Astrocyte (in vitro differentiated cells and primary cell): ENCODE results near the gene CACNA1B.

Source experiments
- EZH2 ChIP-seq: IDR thresholded peaks from 2 replicates; pipeline ENCODE4 v1.6.1; 2012; ENCODE audit warnings: mild to moderate bottlenecking, low read length, inconsistent platforms; ENCODE audit not compliant: insufficient read depth
- TF ChIP-seq, protein P1 (sequence below): IDR thresholded peaks from 2 replicates; pipeline ENCODE4 v1.5.1; 2011; ENCODE audit warnings: low read depth, mild to moderate bottlenecking, inconsistent platforms, low read length, moderate library complexity; ENCODE audit not compliant: insufficient read depth

DNA sequence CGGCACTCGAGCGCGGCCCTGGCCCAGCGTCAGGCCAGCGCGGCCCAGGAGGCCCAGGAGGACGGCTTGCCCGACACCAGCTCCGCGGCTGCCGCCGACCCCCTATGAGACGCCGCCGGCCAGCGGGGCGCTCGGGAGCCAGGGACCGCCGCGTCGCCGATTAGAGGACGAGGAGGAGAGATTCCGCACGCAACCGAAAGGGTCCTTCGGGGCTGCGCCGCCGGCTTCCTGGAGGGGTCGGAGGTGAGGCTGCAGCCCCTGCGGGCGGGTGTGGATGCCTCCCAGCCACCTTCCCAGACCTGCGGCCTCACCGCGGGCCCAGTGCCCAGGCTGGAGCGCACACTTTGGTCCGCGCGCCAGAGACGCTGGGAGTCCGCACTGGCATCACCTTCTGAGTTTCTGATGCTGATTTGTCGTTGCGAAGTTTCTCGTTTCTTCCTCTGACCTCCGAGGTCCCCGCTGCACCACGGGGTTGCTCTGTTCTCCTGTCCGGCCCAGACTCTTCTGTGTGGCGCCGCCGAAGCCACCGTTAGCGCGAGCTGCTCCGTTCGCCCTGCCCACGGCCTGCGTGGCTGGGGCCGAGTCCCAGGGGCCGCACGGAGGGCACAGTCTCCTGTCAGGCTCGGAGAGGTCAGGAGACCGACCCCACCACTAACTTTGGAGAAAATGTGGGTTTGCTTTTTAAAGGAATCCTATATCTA lies 42.6 kb upstream of the CACNA1B start:
- TF ChIP-seq, protein P1, sequence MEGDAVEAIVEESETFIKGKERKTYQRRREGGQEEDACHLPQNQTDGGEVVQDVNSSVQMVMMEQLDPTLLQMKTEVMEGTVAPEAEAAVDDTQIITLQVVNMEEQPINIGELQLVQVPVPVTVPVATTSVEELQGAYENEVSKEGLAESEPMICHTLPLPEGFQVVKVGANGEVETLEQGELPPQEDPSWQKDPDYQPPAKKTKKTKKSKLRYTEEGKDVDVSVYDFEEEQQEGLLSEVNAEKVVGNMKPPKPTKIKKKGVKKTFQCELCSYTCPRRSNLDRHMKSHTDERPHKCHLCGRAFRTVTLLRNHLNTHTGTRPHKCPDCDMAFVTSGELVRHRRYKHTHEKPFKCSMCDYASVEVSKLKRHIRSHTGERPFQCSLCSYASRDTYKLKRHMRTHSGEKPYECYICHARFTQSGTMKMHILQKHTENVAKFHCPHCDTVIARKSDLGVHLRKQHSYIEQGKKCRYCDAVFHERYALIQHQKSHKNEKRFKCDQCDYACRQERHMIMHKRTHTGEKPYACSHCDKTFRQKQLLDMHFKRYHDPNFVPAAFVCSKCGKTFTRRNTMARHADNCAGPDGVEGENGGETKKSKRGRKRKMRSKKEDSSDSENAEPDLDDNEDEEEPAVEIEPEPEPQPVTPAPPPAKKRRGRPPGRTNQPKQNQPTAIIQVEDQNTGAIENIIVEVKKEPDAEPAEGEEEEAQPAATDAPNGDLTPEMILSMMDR: no peak
- no peak for TF ChIP-seq EZH2
